ENCODE measurements around the gene MED19. TPM values are rescaled to one million over a fixed set of nuclear protein-coding genes. Genes with fewer than 3 reads are reported as not detected.

Gene MED19
- total RNA-seq = 10 to 100 TPM in 2 of 4 donors, 1 to 10 TPM in 2; 7.6 to 18.9 (median 10.1) TPM

DNA sequence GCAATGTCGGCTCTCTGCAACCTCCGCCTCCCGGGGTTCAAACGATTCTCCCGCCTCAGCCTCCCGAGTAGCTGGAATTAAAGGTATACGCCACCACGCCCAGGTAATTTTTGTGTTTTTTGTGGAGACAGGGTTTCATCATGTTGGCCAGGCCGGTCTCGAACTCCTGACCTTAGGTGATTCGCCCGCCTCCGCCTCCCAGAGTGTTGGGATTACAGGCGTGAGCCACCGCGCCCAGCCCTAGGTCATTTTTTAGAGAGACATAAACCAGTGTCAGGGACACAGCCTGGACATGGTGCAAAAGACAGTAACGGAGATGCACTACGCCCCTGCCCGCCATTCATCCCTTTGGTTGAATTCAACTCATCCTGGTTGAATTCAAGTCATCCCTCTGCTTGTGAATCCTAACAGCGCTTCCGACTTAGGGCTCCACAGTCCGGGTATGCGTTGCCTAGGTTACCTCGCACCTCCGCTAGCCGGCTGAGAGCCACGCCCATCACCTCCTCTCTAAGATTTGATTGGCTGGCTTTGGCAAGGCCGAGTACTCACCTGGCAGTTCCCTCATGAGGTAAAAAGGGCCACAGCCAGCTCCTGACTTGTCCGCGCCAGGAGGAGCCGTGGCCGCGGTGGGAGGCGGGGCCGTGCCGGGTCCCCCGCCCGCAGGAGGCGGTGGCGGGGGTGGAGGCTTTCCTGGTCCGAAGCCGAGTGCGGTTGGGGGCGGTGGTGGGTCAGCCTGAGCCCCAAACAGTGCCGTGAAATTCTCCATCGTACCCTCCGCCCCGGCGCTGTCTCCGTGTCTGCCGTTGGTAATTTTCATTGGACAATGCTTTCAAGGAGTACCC is at the start of gene MED19:
Gene MED19, minus strand, starts transcription at position 802 of the 842 bp plus-strand sequence. Its CDS starts 36 bp downstream, at position 766.
- TF ChIP-seq, protein P1, sequence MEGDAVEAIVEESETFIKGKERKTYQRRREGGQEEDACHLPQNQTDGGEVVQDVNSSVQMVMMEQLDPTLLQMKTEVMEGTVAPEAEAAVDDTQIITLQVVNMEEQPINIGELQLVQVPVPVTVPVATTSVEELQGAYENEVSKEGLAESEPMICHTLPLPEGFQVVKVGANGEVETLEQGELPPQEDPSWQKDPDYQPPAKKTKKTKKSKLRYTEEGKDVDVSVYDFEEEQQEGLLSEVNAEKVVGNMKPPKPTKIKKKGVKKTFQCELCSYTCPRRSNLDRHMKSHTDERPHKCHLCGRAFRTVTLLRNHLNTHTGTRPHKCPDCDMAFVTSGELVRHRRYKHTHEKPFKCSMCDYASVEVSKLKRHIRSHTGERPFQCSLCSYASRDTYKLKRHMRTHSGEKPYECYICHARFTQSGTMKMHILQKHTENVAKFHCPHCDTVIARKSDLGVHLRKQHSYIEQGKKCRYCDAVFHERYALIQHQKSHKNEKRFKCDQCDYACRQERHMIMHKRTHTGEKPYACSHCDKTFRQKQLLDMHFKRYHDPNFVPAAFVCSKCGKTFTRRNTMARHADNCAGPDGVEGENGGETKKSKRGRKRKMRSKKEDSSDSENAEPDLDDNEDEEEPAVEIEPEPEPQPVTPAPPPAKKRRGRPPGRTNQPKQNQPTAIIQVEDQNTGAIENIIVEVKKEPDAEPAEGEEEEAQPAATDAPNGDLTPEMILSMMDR (IDR thresholded peaks at IDR 0.05; ENCODE audit: low read depth) = no peak

- TF ChIP-seq, protein P1 (IDR thresholded peaks at IDR 0.05; ENCODE audit: low read depth) = no peak
These were observed 46.2 kb upstream of the MED19 start for GRCh38 chr11:57758174-57758573.

DNA sequence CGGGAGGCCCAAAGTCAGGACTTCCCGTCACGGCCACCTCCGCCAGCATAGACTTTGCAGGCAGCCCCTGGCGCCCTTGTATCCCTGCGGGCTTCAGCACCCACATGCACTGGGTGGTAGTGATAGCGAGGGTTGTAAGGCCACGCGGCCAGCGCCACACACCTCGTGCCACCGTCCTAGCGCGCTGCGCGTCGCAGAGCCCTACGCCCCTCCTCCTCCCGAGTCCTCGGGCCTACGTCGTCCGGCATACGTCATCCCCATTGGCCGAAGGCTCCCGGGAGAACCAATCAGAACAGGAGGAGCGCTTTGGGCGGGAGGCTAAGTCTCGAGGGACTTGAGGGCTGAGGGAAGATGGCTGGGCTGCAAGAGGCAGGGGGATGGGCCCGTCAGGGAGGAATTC is 40.9 kb upstream of the MED19 start:
- TF ChIP-seq, protein P1 (IDR thresholded peaks at IDR 0.05; ENCODE audit: low read depth) = no peak

GRCh38 chr11:57751676-57752253 is 39.8 kb upstream of the MED19 start, which contains the start of gene BTBD18:
Gene BTBD18, minus strand, starts transcription at chr11:57751819. Its CDS starts 631 bp downstream, at chr11:57751188.
- TF ChIP-seq, protein P1 (IDR thresholded peaks at IDR 0.05; ENCODE audit: low read depth) = no peak

GRCh38 chr11:57751176-57751575 is 39.2 kb upstream of the MED19 start:
- TF ChIP-seq, protein P1 (IDR thresholded peaks at IDR 0.05; ENCODE audit: low read depth) = no peak

DNA sequence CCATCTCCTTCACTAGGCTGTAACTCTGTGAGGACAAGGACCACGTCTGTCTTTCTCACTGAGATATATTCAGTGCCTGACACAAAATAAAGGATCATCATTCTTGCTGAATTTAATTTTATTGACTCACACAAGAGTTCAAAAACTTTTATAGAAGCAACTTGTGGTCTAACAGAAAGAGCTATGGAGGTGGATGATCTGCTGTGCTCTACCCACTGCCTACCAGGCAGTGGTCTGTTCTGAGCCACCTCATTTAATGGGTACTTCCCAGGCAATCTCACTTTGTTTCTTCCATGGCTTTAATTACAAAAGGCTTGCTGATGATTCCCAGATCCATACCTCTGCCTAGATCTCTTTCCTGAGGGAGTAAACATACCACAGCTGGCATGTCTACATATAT is 34.9 kb upstream of the MED19 start:
- TF ChIP-seq, protein P1 (IDR thresholded peaks at IDR 0.05; ENCODE audit: low read depth) = no peak

GRCh38 chr11:57745206-57745605 is 33.2 kb upstream of the MED19 start:
- TF ChIP-seq, protein P1 (IDR thresholded peaks at IDR 0.05; ENCODE audit: low read depth) = no peak
